GM12878 (cell line): Measurements from ENCODE around the gene TEX2. TPM values are rescaled to one million over a fixed set of nuclear protein-coding genes. Genes with fewer than 3 reads are reported as not detected.

Experiments
- ASH2L ChIP-seq: fragments of 300-600, 200-600 bp; sonication (generic); IDR thresholded peaks from 2 replicates; pipeline ENCODE4 v1.6.1; 2017; ENCODE audit warnings: low read depth, mild to moderate bottlenecking, borderline replicate concordance
- CHD4 ChIP-seq: fragments of 200-600 bp; sonication (generic); IDR thresholded peaks from 2 replicates; pipeline ENCODE4 v1.6.1; 2016; ENCODE audit warnings: mild to moderate bottlenecking
- EED ChIP-seq: sonication (generic); IDR thresholded peaks from 2 replicates; pipeline ENCODE4 v1.6.1; 2016; ENCODE audit warnings: antibody characterized with exemption, low read depth
- ETV6 ChIP-seq, 2 experiments: fragments of 450-650 bp in 1 of 2; IDR thresholded peaks in 1 of 2; conservative IDR thresholded peaks in 1 of 2; 2 replicates each; pipeline ENCODE4 v1.6.1; 2014; ENCODE audit warnings: antibody characterized with exemption in 1 of 2, borderline replicate concordance in 1 of 2, low read depth in 1 of 2, mild to moderate bottlenecking in 1 of 2, moderate library complexity in 1 of 2
- HDAC2 ChIP-seq: fragments of 200-600 bp; sonication (generic); IDR thresholded peaks from 2 replicates; pipeline ENCODE4 v1.6.1; 2017
- IKZF2 ChIP-seq, 2 experiments: fragments of 450-650 bp; IDR thresholded peaks; 2 replicates each; pipeline ENCODE4 v1.6.1; 2017; ENCODE audit warnings: mild to moderate bottlenecking in 2 of 2, moderate library complexity in 2 of 2
- KLF5 ChIP-seq: fragments of 450-650 bp; IDR thresholded peaks from 2 replicates; pipeline ENCODE4 v1.6.1; 2014; ENCODE audit warnings: mild to moderate bottlenecking; ENCODE audit not compliant: partially characterized antibody
- MEF2A ChIP-seq: IDR thresholded peaks from 2 replicates; pipeline ENCODE4 v1.6.1; 2011; ENCODE audit warnings: low read depth, mild to moderate bottlenecking, low read length, moderate library complexity; ENCODE audit not compliant: insufficient read depth
- MXI1 ChIP-seq: fragments of 150-350 bp; IDR thresholded peaks from 2 replicates; pipeline ENCODE4 v1.6.1; 2011; ENCODE audit warnings: low read depth, mild to moderate bottlenecking, inconsistent platforms, low read length, improper control_type of control experiment
- POLR2A ChIP-seq: IDR thresholded peaks from 2 replicates; pipeline ENCODE4 v1.6.1; 2011; ENCODE audit warnings: low read depth, mild to moderate bottlenecking, low read length
- SMAD5 ChIP-seq: IDR thresholded peaks from 2 replicates; pipeline ENCODE4 v1.6.1; 2016; ENCODE audit warnings: antibody characterized with exemption, low read depth
- SPI1 ChIP-seq: IDR thresholded peaks from 2 replicates; pipeline ENCODE4 v1.6.1; 2011; ENCODE audit warnings: low read depth, mild to moderate bottlenecking, low read length, moderate library complexity, borderline replicate concordance; ENCODE audit not compliant: insufficient read depth
- SREBF1 ChIP-seq: IDR thresholded peaks from 2 replicates; pipeline ENCODE4 v1.6.1; 2012; ENCODE audit warnings: mild to moderate bottlenecking, low read length
- YY1 ChIP-seq: IDR thresholded peaks from 2 replicates; pipeline ENCODE4 v1.6.1; 2011; ENCODE audit warnings: low read depth, mild to moderate bottlenecking, low read length
- polyA plus RNA-seq, 11 experiments: library from polyadenylated mRNA; depleted of rRNA in 4 of 11; unstranded in 6 of 11; stranded (reverse) in 5 of 11; fragments of >200 nt; fragmentation: Nextera tagmentation in 4 of 11; fragmentation: Illumina TruSeq in 1 of 11; extraction: Ambion mirVana in 4 of 11; extraction: Trizol in 1 of 11; gene quantifications; 1 replicate in 1 of 11; 2 replicates in 10 of 11; pipeline versions ENCODE4 v1.2.1 to v1.2.3, GENCODE V29; 2011 to 2016; ENCODE audit warnings: inconsistent platforms in 2 of 11, missing spikeins in 2 of 11, low read depth in 1 of 11
- total RNA-seq, 4 experiments: library from RNA; depleted of rRNA in 3 of 4; stranded (reverse); fragments of >200 nt in 3 of 4; fragmentation: Illumina TruSeq in 1 of 4; extraction: Trizol in 1 of 4; gene quantifications; 2 replicates each; pipeline versions ENCODE4 v1.2.1 to v1.2.3, GENCODE V29; 2013 to 2021
- TF ChIP-seq, protein P1 (sequence below): fragments of 450-650 bp; formaldehyde crosslinking; IDR thresholded peaks from 2 replicates; pipeline ENCODE4 v1.4.0; 2022; ENCODE audit warnings: mild to moderate bottlenecking, moderate library complexity
- TF ChIP-seq, protein P2 (sequence below): fragments of 450-650 bp; IDR thresholded peaks from 2 replicates; pipeline ENCODE4 v1.6.1; 2017; ENCODE audit warnings: mild to moderate bottlenecking, moderate library complexity
- TF ChIP-seq, protein P3 (sequence below): IDR thresholded peaks from 2 replicates; pipeline ENCODE4 v1.6.1; 2012; ENCODE audit warnings: low read depth, low read length, improper control_type of control experiment
- TF ChIP-seq, protein P4 (sequence below): IDR thresholded peaks from 2 replicates; pipeline ENCODE4 v1.6.1; 2011; ENCODE audit warnings: low read depth, low read length, improper control_type of control experiment, borderline replicate concordance

Gene TEX2
- total and polyA plus RNA-seq, 10 of the 15 experiments (the other 5 are each of a cell fraction or from before 2014, with no cell fraction given), result 3.8 to 19.9 (median 15.8) TPM

DNA sequence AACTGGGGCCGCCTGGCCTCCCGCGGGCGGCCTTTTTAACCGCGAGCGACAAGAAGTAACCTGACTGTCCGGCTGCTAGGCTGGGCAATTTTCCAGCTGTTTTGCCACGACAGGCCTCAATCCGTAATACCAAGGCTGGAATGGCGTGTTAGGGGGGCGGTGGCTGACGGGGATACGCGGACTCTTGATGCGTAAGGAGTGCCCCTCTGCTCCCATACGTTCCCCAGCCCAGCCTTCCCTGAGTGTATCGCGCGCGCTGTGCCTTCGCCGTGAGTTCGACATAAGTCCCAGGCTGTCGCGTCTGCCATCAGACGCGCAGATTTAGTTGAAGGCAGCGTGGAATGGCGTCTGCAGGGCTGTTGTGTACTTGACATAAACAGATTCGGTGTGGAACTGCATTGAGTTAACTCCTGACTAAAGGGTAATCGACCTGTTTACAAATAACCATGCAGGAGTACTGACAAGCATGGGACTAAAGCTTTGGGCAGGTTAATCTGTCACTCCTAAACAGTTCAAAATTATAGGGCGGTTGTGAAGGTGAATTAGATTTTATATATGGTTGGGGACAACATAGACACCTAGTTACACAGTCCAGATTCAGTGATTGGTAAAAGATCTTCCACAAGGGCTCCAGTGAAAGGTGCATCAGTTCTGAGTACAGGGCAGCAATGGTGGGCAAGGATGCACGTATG is 116.5 kb downstream of the TEX2 start (continued):
- TF ChIP-seq, protein P1, sequence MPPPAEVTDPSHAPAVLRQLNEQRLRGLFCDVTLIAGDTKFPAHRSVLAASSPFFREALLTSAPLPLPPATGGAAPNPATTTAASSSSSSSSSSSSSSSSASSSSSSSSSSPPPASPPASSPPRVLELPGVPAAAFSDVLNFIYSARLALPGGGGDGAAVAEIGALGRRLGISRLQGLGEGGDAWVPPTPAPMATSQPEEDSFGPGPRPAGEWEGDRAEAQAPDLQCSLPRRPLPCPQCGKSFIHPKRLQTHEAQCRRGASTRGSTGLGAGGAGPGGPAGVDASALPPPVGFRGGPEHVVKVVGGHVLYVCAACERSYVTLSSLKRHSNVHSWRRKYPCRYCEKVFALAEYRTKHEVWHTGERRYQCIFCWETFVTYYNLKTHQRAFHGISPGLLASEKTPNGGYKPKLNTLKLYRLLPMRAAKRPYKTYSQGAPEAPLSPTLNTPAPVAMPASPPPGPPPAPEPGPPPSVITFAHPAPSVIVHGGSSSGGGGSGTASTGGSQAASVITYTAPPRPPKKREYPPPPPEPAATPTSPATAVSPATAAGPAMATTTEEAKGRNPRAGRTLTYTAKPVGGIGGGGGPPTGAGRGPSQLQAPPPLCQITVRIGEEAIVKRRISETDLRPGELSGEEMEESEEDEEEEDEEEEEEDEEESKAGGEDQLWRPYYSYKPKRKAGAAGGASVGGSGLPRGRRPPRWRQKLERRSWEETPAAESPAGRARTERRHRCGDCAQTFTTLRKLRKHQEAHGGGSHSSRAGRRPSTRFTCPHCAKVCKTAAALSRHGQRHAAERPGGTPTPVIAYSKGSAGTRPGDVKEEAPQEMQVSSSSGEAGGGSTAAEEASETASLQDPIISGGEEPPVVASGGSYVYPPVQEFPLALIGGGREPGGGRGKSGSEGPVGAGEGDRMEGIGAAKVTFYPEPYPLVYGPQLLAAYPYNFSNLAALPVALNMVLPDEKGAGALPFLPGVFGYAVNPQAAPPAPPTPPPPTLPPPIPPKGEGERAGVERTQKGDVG (CRISPR knock-in tag), result 0 out of 2 replicates have a peak, but pooled peaks have one; percentile 2
- peak; percentile 77 for TF ChIP-seq POLR2A
- TF ChIP-seq, protein P2, sequence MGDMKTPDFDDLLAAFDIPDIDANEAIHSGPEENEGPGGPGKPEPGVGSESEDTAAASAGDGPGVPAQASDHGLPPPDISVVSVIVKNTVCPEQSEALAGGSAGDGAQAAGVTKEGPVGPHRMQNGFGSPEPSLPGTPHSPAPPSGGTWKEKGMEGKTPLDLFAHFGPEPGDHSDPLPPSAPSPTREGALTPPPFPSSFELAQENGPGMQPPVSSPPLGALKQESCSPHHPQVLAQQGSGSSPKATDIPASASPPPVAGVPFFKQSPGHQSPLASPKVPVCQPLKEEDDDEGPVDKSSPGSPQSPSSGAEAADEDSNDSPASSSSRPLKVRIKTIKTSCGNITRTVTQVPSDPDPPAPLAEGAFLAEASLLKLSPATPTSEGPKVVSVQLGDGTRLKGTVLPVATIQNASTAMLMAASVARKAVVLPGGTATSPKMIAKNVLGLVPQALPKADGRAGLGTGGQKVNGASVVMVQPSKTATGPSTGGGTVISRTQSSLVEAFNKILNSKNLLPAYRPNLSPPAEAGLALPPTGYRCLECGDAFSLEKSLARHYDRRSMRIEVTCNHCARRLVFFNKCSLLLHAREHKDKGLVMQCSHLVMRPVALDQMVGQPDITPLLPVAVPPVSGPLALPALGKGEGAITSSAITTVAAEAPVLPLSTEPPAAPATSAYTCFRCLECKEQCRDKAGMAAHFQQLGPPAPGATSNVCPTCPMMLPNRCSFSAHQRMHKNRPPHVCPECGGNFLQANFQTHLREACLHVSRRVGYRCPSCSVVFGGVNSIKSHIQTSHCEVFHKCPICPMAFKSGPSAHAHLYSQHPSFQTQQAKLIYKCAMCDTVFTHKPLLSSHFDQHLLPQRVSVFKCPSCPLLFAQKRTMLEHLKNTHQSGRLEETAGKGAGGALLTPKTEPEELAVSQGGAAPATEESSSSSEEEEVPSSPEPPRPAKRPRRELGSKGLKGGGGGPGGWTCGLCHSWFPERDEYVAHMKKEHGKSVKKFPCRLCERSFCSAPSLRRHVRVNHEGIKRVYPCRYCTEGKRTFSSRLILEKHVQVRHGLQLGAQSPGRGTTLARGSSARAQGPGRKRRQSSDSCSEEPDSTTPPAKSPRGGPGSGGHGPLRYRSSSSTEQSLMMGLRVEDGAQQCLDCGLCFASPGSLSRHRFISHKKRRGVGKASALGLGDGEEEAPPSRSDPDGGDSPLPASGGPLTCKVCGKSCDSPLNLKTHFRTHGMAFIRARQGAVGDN, result no peak
- TF ChIP-seq MXI1, result peak; percentile 21
- TF ChIP-seq CHD4, result no peak
- TF ChIP-seq ASH2L, result 0 out of 2 replicates have a peak, but pooled peaks have one; percentile 13
- TF ChIP-seq, protein P3, sequence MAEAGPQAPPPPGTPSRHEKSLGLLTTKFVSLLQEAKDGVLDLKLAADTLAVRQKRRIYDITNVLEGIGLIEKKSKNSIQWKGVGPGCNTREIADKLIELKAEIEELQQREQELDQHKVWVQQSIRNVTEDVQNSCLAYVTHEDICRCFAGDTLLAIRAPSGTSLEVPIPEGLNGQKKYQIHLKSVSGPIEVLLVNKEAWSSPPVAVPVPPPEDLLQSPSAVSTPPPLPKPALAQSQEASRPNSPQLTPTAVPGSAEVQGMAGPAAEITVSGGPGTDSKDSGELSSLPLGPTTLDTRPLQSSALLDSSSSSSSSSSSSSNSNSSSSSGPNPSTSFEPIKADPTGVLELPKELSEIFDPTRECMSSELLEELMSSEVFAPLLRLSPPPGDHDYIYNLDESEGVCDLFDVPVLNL, result 0 out of 2 replicates have a peak, but pooled peaks have one; percentile 25
- TF ChIP-seq, protein P4, sequence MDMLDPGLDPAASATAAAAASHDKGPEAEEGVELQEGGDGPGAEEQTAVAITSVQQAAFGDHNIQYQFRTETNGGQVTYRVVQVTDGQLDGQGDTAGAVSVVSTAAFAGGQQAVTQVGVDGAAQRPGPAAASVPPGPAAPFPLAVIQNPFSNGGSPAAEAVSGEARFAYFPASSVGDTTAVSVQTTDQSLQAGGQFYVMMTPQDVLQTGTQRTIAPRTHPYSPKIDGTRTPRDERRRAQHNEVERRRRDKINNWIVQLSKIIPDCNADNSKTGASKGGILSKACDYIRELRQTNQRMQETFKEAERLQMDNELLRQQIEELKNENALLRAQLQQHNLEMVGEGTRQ, result no peak
- TF ChIP-seq SPI1, result no peak
- no peak for TF ChIP-seq KLF5
- no peak for TF ChIP-seq IKZF2 (IDR thresholded peaks at IDR 0.05)
- TF ChIP-seq EED, result no peak
- no peak for TF ChIP-seq SREBF1
- peak; percentile 72 for TF ChIP-seq YY1
- TF ChIP-seq MEF2A, result no peak
- TF ChIP-seq ETV6 (conservative IDR thresholded peaks at IDR 0.05 in 1 of 2, IDR thresholded peaks at IDR 0.05 in 1 of 2; ENCODE audit: borderline replicate concordance in 1 of 2, low read depth in 1 of 2), result no peak
- no peak for TF ChIP-seq HDAC2
- TF ChIP-seq SMAD5, result peak; percentile 62; the same call in 1 of the 2 replicates
